Neural progenitor cell (in vitro differentiated cells): Measurements from ENCODE around the gene MEGF10.

Source experiments
- EZH2 ChIP-seq: fragments of 200-600 bp; sonication (generic); IDR thresholded peaks from 2 replicates; pipeline ENCODE4 v1.6.1; 2017; ENCODE audit warnings: antibody characterized with exemption, mild to moderate bottlenecking, moderate library complexity
- TF ChIP-seq, protein P1 (sequence below): fragments of 200-600 bp; sonication (generic); IDR thresholded peaks from 2 replicates; pipeline ENCODE4 v1.5.1; 2017; ENCODE audit warnings: antibody characterized with exemption, mild to moderate bottlenecking

DNA sequence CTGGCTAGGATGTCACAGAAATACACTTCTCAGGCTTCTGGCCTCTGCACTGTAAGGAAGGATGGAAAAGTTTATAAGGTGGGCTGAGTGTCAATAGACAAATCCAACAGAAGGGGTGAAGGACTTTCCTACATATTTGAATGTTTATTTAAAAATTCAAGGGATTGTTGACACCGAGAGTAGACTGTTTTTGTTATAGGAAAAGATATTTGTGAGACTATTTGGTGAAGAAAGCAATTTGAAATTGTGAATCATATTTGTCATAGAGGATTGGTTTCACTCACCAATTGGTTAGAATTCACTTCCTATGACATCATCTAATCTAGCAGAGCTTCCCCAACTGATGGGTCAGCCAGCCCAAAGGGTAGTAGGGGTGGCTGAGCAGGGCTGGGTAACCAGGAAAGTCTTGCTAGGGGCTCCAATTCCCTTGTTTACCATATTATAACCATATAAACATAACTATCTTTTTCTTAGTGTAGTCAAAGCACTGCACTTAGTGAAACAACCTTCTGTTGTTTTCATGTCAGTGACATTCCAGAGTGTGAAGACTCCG lies 14.9 kb upstream of the MEGF10 start:
- TF ChIP-seq, protein P1, sequence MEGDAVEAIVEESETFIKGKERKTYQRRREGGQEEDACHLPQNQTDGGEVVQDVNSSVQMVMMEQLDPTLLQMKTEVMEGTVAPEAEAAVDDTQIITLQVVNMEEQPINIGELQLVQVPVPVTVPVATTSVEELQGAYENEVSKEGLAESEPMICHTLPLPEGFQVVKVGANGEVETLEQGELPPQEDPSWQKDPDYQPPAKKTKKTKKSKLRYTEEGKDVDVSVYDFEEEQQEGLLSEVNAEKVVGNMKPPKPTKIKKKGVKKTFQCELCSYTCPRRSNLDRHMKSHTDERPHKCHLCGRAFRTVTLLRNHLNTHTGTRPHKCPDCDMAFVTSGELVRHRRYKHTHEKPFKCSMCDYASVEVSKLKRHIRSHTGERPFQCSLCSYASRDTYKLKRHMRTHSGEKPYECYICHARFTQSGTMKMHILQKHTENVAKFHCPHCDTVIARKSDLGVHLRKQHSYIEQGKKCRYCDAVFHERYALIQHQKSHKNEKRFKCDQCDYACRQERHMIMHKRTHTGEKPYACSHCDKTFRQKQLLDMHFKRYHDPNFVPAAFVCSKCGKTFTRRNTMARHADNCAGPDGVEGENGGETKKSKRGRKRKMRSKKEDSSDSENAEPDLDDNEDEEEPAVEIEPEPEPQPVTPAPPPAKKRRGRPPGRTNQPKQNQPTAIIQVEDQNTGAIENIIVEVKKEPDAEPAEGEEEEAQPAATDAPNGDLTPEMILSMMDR: no peak
- no peak for TF ChIP-seq EZH2
